NCI-H345 treated with DMSO at 0.1 percent for 48 hours (cell line): ENCODE results near the gene DBX1.
"Not testable (repeated sequence)": the region's sequence is repeated elsewhere in the genome, so short reads cannot be mapped to it uniquely, and the experiment has no call there.

Experiments used
- DNase-seq: peaks from one replicate; lab custom pipeline; 2025; ENCODE audit not compliant: unreplicated experiment; lab: John Stamatoyannopoulos, UW

DBX1 gene, protein sequence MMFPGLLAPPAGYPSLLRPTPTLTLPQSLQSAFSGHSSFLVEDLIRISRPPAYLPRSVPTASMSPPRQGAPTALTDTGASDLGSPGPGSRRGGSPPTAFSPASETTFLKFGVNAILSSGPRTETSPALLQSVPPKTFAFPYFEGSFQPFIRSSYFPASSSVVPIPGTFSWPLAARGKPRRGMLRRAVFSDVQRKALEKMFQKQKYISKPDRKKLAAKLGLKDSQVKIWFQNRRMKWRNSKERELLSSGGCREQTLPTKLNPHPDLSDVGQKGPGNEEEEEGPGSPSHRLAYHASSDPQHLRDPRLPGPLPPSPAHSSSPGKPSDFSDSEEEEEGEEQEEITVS

GRCh38 chr11:20160425-20161229 lies at the start of gene DBX1:
DBX1 (minus strand) TSS chr11:20160475; CDS start chr11:20160324, 151 bp downstream.
- no peak for DNase-seq

- DNase-seq = no peak
Measured at GRCh38 chr11:20208622-20209111, 48.4 kb upstream of the DBX1 start.

DNA sequence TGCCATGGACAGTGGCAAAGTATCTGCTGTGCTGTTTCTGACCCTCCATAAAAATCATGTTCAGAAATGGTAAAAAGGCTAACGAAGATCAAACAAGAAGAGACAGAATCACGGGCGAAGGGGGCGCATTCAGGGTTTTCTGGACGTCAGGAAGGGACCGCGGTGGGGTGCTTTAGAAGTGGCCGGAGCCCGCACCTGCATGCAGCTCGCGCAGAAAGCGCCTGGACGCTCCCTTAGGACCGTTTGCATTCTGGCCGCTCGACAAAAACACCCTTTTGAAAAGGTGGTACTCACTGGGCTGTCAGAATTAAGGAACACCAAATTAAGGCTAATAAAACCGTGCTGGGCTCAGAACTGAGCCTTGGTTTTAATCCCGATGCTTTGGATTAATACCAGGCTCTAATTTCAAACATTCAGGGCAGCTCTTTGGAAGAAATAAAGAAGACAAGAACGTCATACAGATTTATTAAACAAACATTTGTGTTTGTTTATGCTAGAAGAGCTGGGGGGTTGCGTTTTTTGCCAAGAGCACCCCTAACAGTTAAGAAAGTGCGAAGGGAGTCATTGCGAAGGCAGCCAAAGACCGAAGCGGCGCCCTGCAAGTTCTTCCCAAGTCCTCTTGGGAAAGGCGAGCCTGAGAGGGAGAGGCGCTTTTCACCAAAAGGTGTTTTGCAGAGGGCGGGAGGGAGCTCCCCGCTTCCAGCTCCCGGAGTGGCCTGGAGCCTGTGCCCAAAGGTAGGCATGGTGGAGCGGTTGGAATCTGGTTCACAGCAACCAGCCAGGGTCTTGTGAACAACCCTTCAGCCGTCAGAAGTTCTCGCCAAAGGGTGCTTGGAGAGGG lies 47.7 kb upstream of the DBX1 start:
- no peak for DNase-seq

DNA sequence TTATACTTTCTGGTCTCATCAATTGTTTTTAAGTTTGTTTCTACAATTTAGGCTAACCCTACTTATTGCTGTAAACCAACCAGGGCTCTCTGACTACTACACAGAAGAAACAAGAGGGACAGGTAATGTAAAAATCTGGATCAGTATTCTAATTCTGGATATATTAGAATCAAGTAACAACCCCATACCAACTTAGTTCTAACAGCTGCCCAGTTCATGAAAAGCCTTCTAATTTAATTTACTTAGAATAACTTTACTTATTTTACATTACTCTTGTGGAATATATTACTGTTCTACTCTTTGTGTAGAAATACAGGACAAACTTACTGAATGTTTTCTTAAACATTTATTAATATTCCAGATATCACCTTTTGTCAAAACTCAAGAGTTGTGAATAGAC lies 45.5 kb upstream of the DBX1 start:
- no peak for DNase-seq

DNA sequence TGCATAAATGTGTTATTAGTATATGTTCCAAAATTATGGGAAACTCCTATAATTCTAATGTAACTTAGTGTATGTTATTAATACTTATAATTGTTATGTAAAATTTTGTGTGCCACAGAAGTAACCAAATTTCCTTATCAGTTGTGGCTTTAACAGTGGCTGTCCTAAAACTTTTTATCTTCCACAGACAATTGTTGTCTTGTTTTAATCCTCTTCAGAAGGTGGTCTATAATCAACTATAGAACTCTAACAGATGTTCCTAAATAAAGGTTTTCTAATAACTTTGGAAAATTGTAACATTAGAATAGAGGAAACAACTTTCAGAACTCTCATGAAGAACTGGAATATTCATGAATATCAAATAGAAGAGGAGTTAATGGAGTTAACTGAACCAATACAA lies 44.4 kb upstream of the DBX1 start:
- no peak for DNase-seq

GRCh38 chr11:20203831-20204230 lies 43.6 kb upstream of the DBX1 start:
- DNase-seq = no peak

DNA sequence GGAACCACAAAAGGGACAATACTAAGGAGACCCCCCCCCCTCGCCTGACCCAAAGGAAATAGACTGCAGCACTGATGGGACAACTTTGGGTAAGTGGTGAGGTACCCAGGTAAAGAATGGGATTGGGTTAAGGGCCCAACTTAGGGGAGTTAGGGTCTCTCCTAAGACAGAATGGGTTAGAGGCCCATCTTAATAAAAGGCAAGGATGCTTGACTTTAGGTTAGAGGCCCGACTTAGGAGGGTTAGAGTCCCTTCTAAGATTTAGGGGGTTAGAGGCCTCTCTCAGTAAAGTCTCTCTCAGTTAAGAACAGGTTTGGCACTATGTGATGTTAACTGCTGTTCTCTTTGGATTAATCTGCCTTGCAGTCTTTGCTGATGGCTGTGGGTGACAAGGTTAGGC lies 41.0 kb upstream of the DBX1 start:
- DNase-seq = no peak

DNA sequence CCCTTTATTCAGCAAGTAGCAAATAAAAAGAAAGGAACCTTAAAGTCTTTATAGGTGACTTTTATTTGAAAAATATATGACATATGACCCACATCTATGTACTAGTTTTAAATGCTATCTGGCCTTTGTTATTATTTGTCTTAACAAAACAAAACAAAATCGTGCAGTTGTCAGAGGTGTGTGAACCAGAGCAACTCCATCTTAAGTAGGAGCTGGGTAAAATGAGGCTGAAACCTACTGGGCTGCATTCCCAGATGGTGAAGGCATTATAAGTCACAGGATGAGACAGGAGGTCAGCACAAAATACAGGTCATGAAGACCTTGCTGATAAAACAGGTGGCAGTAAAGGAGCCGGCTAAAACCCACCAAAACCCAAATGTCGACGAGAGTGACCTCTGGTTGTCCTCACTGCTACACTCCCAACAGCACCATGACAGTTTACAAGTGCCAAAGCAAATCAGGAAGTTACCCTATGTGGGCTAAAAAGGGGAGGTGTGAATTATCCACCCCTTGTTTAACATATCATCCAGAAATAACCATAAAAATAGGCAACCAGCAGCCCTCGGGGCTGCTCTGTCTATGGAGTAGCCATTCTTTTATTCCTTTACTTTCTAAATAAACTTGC lies 40.2 kb upstream of the DBX1 start:
- DNase-seq = not testable (repeated sequence)

- DNase-seq = no peak
Measured at GRCh38 chr11:20197881-20198280, 37.6 kb upstream of the DBX1 start.

GRCh38 chr11:20194470-20194869 lies 34.2 kb upstream of the DBX1 start:
- no peak for DNase-seq

- no peak for DNase-seq
Measured at GRCh38 chr11:20193307-20193706, 33.0 kb upstream of the DBX1 start.

DNA sequence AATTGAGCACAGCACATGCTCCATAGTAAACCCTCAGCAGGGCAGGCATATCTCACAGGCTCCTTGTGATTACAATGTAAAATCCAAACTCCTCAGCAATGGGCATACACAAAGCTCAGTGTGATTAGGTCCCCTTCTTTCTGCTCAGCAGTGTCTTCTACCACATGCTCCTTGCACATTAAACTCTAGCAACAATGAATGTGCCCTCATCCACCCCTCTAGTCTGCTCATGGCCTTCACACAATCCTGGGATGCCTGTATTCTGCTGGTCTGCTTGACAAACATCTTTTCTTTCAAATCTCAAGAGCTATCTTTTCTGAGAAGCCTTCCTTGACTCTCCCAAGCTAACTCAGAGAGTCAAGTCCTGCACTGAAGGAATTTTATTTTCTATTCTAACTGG lies 32.4 kb upstream of the DBX1 start:
- no peak for DNase-seq

DNA sequence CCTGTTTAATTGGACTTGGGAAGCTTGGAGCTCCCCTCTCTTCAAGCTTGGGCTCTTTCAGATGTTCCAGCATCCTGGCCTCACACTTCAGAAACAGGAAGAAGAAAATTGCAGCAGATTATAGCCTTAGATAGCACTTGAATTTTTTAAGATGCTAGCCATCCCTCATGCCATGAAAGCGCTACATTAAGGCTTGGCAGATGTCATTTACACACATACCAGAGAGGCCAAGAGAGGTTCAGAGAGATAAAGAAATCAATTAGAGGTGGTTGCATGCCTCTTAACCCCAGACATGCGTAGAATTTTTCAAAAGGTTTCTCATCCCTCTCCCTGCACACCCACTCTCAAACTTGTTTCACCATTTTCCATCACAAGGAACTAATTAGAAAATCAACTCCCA lies 31.9 kb upstream of the DBX1 start:
- no peak for DNase-seq

DNA sequence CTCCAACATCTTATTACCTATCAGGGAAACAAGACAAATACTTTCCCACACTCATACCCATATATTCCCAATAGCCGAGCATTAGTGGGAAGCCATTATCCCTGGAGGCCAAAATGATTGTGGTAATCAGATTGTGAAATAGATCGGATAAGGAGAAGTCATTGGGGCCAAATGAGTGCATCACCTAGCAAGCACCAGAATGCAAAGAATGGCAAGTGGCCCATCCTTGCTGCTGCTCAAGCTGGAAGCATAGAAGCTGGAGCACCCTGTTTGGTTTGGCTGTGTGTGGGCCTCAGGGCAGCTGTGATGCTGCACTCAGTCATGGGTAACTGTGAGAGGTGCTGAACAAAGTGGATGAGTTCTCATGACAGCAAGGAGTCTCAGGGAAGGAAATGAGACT lies 18.7 kb upstream of the DBX1 start:
- DNase-seq = no peak

DNA sequence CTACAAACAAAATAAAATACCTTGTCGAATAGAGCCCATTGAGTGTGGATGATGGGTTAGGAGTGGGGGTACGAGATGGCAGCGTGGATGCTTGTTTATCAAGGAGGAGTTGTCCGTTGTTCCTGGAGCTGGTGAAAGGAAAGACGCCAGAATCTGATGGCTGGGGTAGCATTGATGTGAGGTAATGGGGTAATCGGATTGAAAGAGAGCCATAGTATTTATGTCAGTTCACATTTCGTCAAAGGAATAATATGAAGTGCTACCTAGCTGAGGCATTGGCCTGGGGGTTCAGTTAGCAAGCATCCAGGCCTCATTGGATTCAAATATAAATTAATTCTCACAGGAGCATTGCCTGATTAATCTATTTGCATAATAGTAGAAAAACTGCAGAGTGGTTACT lies 16.9 kb upstream of the DBX1 start:
- DNase-seq = no peak

- DNase-seq = no peak
Measured at GRCh38 chr11:20172721-20173447, 12.6 kb upstream of the DBX1 start.

GRCh38 chr11:20163783-20164481 lies 3.7 kb upstream of the DBX1 start:
- DNase-seq = no peak

DNA sequence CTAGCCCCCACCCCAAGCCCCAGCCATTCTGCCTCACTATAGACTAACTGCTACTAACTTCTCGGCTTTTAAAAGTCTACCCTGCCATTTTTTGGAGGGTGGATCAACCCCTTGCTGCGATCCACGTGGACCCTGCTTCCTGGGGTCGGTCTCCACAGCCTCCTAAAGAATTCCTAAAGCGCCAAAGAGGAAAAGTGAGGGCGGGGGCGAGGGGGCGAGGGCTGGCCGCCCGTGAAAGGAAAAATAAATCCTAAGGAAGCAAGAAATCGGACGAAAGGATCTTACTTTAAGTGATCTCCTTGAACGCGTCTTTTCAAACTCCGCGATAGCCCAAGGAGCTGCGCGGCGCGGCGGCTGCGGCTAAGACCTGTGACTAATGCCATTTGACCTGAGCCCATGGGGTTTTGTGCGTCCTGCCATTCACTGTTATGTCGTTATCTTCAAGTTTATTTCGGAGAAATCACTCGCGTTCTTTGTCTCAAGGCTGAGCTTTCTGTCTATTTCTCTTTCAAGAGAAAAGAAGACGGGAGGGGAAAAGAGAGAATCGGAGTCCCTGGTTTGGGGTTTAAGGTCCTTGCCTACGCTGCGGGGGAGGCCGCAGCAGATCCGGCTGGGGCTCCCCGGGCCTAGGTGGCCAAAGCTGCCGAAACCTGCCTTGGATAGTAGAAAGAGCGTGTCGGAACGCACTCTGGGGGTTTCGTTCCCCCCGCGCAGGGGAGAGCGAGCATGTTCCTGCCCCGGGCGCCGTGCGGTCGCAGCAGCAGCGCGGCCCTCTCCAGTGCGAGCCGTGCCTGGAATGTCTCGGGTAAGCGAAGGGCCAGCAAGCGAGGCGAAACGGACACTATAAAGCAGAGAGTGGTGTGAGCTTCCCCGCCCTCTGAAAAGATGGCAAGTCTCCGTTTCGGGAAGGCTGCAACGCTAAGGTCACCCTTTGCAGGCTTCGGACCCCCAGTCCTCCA lies 2.8 kb upstream of the DBX1 start:
- DNase-seq = no peak
